ENCODE data around the gene MTRF1L. TPM values are rescaled to one million over a fixed set of nuclear protein-coding genes. Genes with fewer than 3 reads are reported as not detected.
A peak's percentile ranks its signal among the peaks of the same experiment; 100 is the strongest.

MTRF1L gene
- total RNA-seq, 1 experiment from 2014 or later = 17.4 TPM

GRCh38 chr6:153034139-153034538 is 31.6 kb upstream of the MTRF1L start:
- Histone ChIP-seq H3K4me3 (ENCODE audit: low read length) (no peak overlapping the region), H3K4me1 (ENCODE audit: low read length) (no peaks in the 10 kb centered on the region), H3K9me3 (ENCODE audit: low read length) (no peaks in the 10 kb centered on the region), H3K36me3 (ENCODE audit: insufficient read depth, low read length) (no peaks in the 10 kb centered on the region), H3K4me2 (ENCODE audit: low read depth, low read length, poor library complexity, severe bottlenecking) (no peak overlapping the region), H3K27ac (ENCODE audit: low read length) (no peak overlapping the region), H3K9ac (ENCODE audit: low read length) (no peak overlapping the region), H4K20me1 (ENCODE audit: insufficient read depth, low read depth, low read length) (no peaks in the 10 kb centered on the region), H3K27me3 (ENCODE audit: low read length) (no peaks in the 10 kb centered on the region), H3K79me2 (ENCODE audit: low read length) (no peaks in the 10 kb centered on the region), H3K9me2 (replicated peaks; ENCODE audit: insufficient read depth, low read length) (no peaks in the 10 kb centered on the region), H2AFZ (ENCODE audit: low read length) (no peak overlapping the region)
- DNase-seq = no peak

- Histone ChIP-seq H3K9me2 (replicated peaks; ENCODE audit: insufficient read depth, low read length) (no peaks in the 10 kb centered on the region), H4K20me1 (ENCODE audit: insufficient read depth, low read depth, low read length) (no peaks in the 10 kb centered on the region), H3K36me3 (ENCODE audit: insufficient read depth, low read length) (no peaks in the 10 kb centered on the region), H3K27ac (ENCODE audit: low read length) (no peak overlapping the region), H3K27me3 (ENCODE audit: low read length) (no peaks in the 10 kb centered on the region), H3K9me3 (ENCODE audit: low read length) (no peaks in the 10 kb centered on the region), H3K9ac (ENCODE audit: low read length) (no peak overlapping the region), H3K4me3 (ENCODE audit: low read length) (no peak overlapping the region), H3K4me1 (ENCODE audit: low read length) (no peaks in the 10 kb centered on the region), H3K79me2 (ENCODE audit: low read length) (no peaks in the 10 kb centered on the region), H2AFZ (ENCODE audit: low read length) (no peak overlapping the region), H3K4me2 (ENCODE audit: low read depth, low read length, poor library complexity, severe bottlenecking) (no peak overlapping the region)
- peak; percentile 66 for DNase-seq
Measured at GRCh38 chr6:153032255-153032882, 29.9 kb upstream of the MTRF1L start.

GRCh38 chr6:153031335-153031955 is 28.9 kb upstream of the MTRF1L start:
- Histone ChIP-seq H3K4me1 (ENCODE audit: low read length) (no peaks in the 10 kb centered on the region), H4K20me1 (ENCODE audit: insufficient read depth, low read depth, low read length) (no peaks in the 10 kb centered on the region), H2AFZ (ENCODE audit: low read length) (no peak overlapping the region), H3K79me2 (ENCODE audit: low read length) (no peaks in the 10 kb centered on the region), H3K27me3 (ENCODE audit: low read length) (no peaks in the 10 kb centered on the region), H3K9ac (ENCODE audit: low read length) (no peak overlapping the region), H3K4me3 (ENCODE audit: low read length) (no peak overlapping the region), H3K4me2 (ENCODE audit: low read depth, low read length, poor library complexity, severe bottlenecking) (no peak overlapping the region), H3K9me2 (replicated peaks; ENCODE audit: insufficient read depth, low read length) (no peaks in the 10 kb centered on the region), H3K9me3 (ENCODE audit: low read length) (no peaks in the 10 kb centered on the region), H3K36me3 (ENCODE audit: insufficient read depth, low read length) (no peaks in the 10 kb centered on the region), H3K27ac (ENCODE audit: low read length) (no peak overlapping the region)
- no peak for DNase-seq

GRCh38 chr6:153028963-153029362 is 26.5 kb upstream of the MTRF1L start:
- Histone ChIP-seq H2AFZ (ENCODE audit: low read length) (no peak overlapping the region), H3K4me2 (ENCODE audit: low read depth, low read length, poor library complexity, severe bottlenecking) (no peak overlapping the region), H3K27me3 (ENCODE audit: low read length) (no peaks in the 10 kb centered on the region), H3K79me2 (ENCODE audit: low read length) (no peaks in the 10 kb centered on the region), H3K9ac (ENCODE audit: low read length) (no peak overlapping the region), H4K20me1 (ENCODE audit: insufficient read depth, low read depth, low read length) (no peaks in the 10 kb centered on the region), H3K27ac (ENCODE audit: low read length) (no peak overlapping the region), H3K4me3 (ENCODE audit: low read length) (no peak overlapping the region), H3K36me3 (ENCODE audit: insufficient read depth, low read length) (no peaks in the 10 kb centered on the region), H3K4me1 (ENCODE audit: low read length) (no peaks in the 10 kb centered on the region), H3K9me3 (ENCODE audit: low read length) (no peaks in the 10 kb centered on the region), H3K9me2 (replicated peaks; ENCODE audit: insufficient read depth, low read length) (no peaks in the 10 kb centered on the region)
- no peak for DNase-seq

GRCh38 chr6:153028286-153028685 is 25.8 kb upstream of the MTRF1L start:
- no peaks in the 10 kb centered on the region for H3K79me2 ChIP-seq (ENCODE audit: low read length)
- H3K4me2 ChIP-seq (ENCODE audit: low read depth, low read length, poor library complexity, severe bottlenecking) = no peak overlapping the region
- no peaks in the 10 kb centered on the region for H3K36me3 ChIP-seq (ENCODE audit: insufficient read depth, low read length)
- no peaks in the 10 kb centered on the region for H3K27me3 ChIP-seq (ENCODE audit: low read length)
- H3K9me3 ChIP-seq (ENCODE audit: low read length) = no peaks in the 10 kb centered on the region
- no peaks in the 10 kb centered on the region for H3K9me2 ChIP-seq (replicated peaks; ENCODE audit: insufficient read depth, low read length)
- H2AFZ ChIP-seq (ENCODE audit: low read length) = no peak overlapping the region
- no peak overlapping the region for H3K27ac ChIP-seq (ENCODE audit: low read length)
- no peaks in the 10 kb centered on the region for H4K20me1 ChIP-seq (ENCODE audit: insufficient read depth, low read depth, low read length)
- no peak overlapping the region for H3K4me3 ChIP-seq (ENCODE audit: low read length)
- no peak overlapping the region for H3K9ac ChIP-seq (ENCODE audit: low read length)
- DNase-seq = no peak
- no peaks in the 10 kb centered on the region for H3K4me1 ChIP-seq (ENCODE audit: low read length)

- DNase-seq = no peak
- H3K9ac ChIP-seq (ENCODE audit: low read length) = no peak overlapping the region
- no peaks in the 10 kb centered on the region for H3K27me3 ChIP-seq (ENCODE audit: low read length)
- H4K20me1 ChIP-seq (ENCODE audit: insufficient read depth, low read depth, low read length) = no peaks in the 10 kb centered on the region
- H3K4me3 ChIP-seq (ENCODE audit: low read length) = no peak overlapping the region
- H3K36me3 ChIP-seq (ENCODE audit: insufficient read depth, low read length) = no peaks in the 10 kb centered on the region
- no peak overlapping the region for H3K27ac ChIP-seq (ENCODE audit: low read length)
- no peaks in the 10 kb centered on the region for H3K4me1 ChIP-seq (ENCODE audit: low read length)
- no peaks in the 10 kb centered on the region for H3K9me2 ChIP-seq (replicated peaks; ENCODE audit: insufficient read depth, low read length)
- no peak overlapping the region for H2AFZ ChIP-seq (ENCODE audit: low read length)
- H3K9me3 ChIP-seq (ENCODE audit: low read length) = no peaks in the 10 kb centered on the region
- H3K4me2 ChIP-seq (ENCODE audit: low read depth, low read length, poor library complexity, severe bottlenecking) = no peak overlapping the region
- H3K79me2 ChIP-seq (ENCODE audit: low read length) = no peaks in the 10 kb centered on the region
Measured at GRCh38 chr6:153027480-153027879, 25.0 kb upstream of the MTRF1L start.

GRCh38 chr6:153024709-153025017 is 22.2 kb upstream of the MTRF1L start:
- Histone ChIP-seq H3K4me3 (ENCODE audit: low read length) (no peak overlapping the region), H2AFZ (ENCODE audit: low read length) (no peak overlapping the region), H3K36me3 (ENCODE audit: insufficient read depth, low read length) (no peaks in the 10 kb centered on the region), H3K27me3 (ENCODE audit: low read length) (no peaks in the 10 kb centered on the region), H3K4me1 (ENCODE audit: low read length) (no peaks in the 10 kb centered on the region), H3K79me2 (ENCODE audit: low read length) (no peaks in the 10 kb centered on the region), H3K27ac (ENCODE audit: low read length) (no peak overlapping the region), H3K9ac (ENCODE audit: low read length) (no peak overlapping the region), H4K20me1 (ENCODE audit: insufficient read depth, low read depth, low read length) (no peaks in the 10 kb centered on the region), H3K9me3 (ENCODE audit: low read length) (no peaks in the 10 kb centered on the region), H3K4me2 (ENCODE audit: low read depth, low read length, poor library complexity, severe bottlenecking) (no peak overlapping the region), H3K9me2 (replicated peaks; ENCODE audit: insufficient read depth, low read length) (no peaks in the 10 kb centered on the region)
- DNase-seq = no peak

GRCh38 chr6:153023977-153024708 is 21.6 kb upstream of the MTRF1L start:
- Histone ChIP-seq H3K27me3 (ENCODE audit: low read length) (no peaks in the 10 kb centered on the region), H3K27ac (ENCODE audit: low read length) (no peak overlapping the region), H3K79me2 (ENCODE audit: low read length) (no peaks in the 10 kb centered on the region), H3K9ac (ENCODE audit: low read length) (no peak overlapping the region), H3K4me1 (ENCODE audit: low read length) (no peaks in the 10 kb centered on the region), H3K9me2 (replicated peaks; ENCODE audit: insufficient read depth, low read length) (no peaks in the 10 kb centered on the region), H3K4me2 (ENCODE audit: low read depth, low read length, poor library complexity, severe bottlenecking) (no peak overlapping the region), H2AFZ (ENCODE audit: low read length) (no peak overlapping the region), H3K4me3 (ENCODE audit: low read length) (no peak overlapping the region), H4K20me1 (ENCODE audit: insufficient read depth, low read depth, low read length) (no peaks in the 10 kb centered on the region), H3K9me3 (ENCODE audit: low read length) (no peaks in the 10 kb centered on the region), H3K36me3 (ENCODE audit: insufficient read depth, low read length) (no peaks in the 10 kb centered on the region)
- DNase-seq = peak; percentile 91
